HEK293 (cell line): ENCODE measurements around the gene SLC10A6.

Source experiments
- ZNF404 ChIP-seq: fragments of 450-650 bp; formaldehyde crosslinking; IDR thresholded peaks from 2 replicates; pipeline ENCODE4 v1.5.1; 2017; ENCODE audit warnings: missing biosample characterization, missing genetic modification characterization
- ZNF549 ChIP-seq: fragments of 450-650 bp; IDR thresholded peaks from 2 replicates; pipeline ENCODE4 v1.5.1; 2018; ENCODE audit warnings: missing biosample characterization, missing genetic modification characterization, mild to moderate bottlenecking, inconsistent platforms, moderate library complexity
- ZNF747 ChIP-seq: fragments of 450-650 bp; formaldehyde crosslinking; IDR thresholded peaks from 2 replicates; pipeline ENCODE4 v1.5.1; 2016; ENCODE audit warnings: missing biosample characterization, missing genetic modification characterization

GRCh38 chr4:86893136-86893535 is 44.0 kb upstream of the SLC10A6 start:
- TF ChIP-seq ZNF404 (tag by site-specific recombination): no peak
- TF ChIP-seq ZNF549: no peak
- no peak for TF ChIP-seq ZNF747 (tag by site-specific recombination)
